ENCODE measurements around the gene MAST2. TPM values are rescaled to one million over a fixed set of nuclear protein-coding genes. Genes with fewer than 3 reads are reported as not detected.

The MAST2 gene
- total RNA-seq, 4 donors from 2014 or later: 8.3 to 24.8 (median 14.5) TPM

GRCh38 chr1:46070164-46070814 lies 266.9 kb downstream of the MAST2 start:
- intact Hi-C loops (cut with DNase I): no loop called here

GRCh38 chr1:46072975-46073374 lies 269.6 kb downstream of the MAST2 start:
- Histone ChIP-seq H3K36me3 (no peaks in the 10 kb centered on the region), H3K27ac (no peak overlapping the region), H3K4me3 (no peak overlapping the region), H3K4me1 (peaks cover 1 to 7% (median 2%) of the 10 kb centered on the region in 3 donors), H3K9me3 (no peaks in the 10 kb centered on the region), H3K27me3 (no peaks in the 10 kb centered on the region)
- DNase-seq: no peak
- WGBS, 2 donors: 83 to 100% methylated on average over 1 of the region's 1 CpG
- TF ChIP-seq CTCF (IDR thresholded peaks at IDR 0.05) (no peak), POLR2A (IDR thresholded peaks at IDR 0.05) (no peak)
- intact Hi-C loops (cut with DNase I): no loop called here

More at GRCh38 chr1:46070164-46070814, 266.9 kb downstream of the MAST2 start:
- no peaks in the 10 kb centered on the region for H3K36me3 ChIP-seq
- no peak overlapping the region for H3K4me3 ChIP-seq
- 81 to 83% methylated on average over 6 of the region's 6 CpGs for WGBS, 2 donors
- no peak overlapping the region for H3K27ac ChIP-seq
- H3K27me3 ChIP-seq: no peaks in the 10 kb centered on the region
- TF ChIP-seq CTCF (IDR thresholded peaks at IDR 0.05) (no peak), POLR2A (IDR thresholded peaks at IDR 0.05) (no peak)
- DNase-seq: no peak
- H3K9me3 ChIP-seq: no peaks in the 10 kb centered on the region
- no peaks in the 10 kb centered on the region for H3K4me1 ChIP-seq

- H3K9me3 ChIP-seq: no peaks in the 10 kb centered on the region
- peaks cover 4 to 11% (median 5%) of the 10 kb centered on the region in 3 donors for H3K4me1 ChIP-seq
- H3K27ac ChIP-seq: no peak overlapping the region
- no peak for DNase-seq
- TF ChIP-seq CTCF (IDR thresholded peaks at IDR 0.05) (no peak), POLR2A (IDR thresholded peaks at IDR 0.05) (no peak)
- H3K36me3 ChIP-seq: no peaks in the 10 kb centered on the region
- WGBS, 2 donors: 84 to 91% methylated on average over 2 of the region's 2 CpGs
- H3K27me3 ChIP-seq: no peaks in the 10 kb centered on the region
- intact Hi-C loops (cut with DNase I): no loop called here
- H3K4me3 ChIP-seq: no peak overlapping the region
Observed at GRCh38 chr1:46076343-46076742, 272.9 kb downstream of the MAST2 start.

GRCh38 chr1:46077644-46078043 lies 274.2 kb downstream of the MAST2 start:
- DNase-seq: no peak
- Histone ChIP-seq H3K27me3 (no peaks in the 10 kb centered on the region), H3K4me1 (peaks cover 4 to 11% (median 5%) of the 10 kb centered on the region in 3 donors), H3K4me3 (no peak overlapping the region), H3K9me3 (no peaks in the 10 kb centered on the region), H3K36me3 (no peaks in the 10 kb centered on the region), H3K27ac (no peak overlapping the region)
- WGBS, 2 donors: 46 to 66% methylated on average over 4 of the region's 4 CpGs
- TF ChIP-seq POLR2A (IDR thresholded peaks at IDR 0.05) (no peak), CTCF (IDR thresholded peaks at IDR 0.05) (no peak)
- intact Hi-C loops (cut with DNase I): no loop called here

GRCh38 chr1:46080257-46080656 lies 276.8 kb downstream of the MAST2 start:
- WGBS, 2 donors: 88 to 96% methylated on average over 3 of the region's 3 CpGs
- DNase-seq: no peak
- H3K9me3 ChIP-seq: no peaks in the 10 kb centered on the region
- intact Hi-C loops (cut with DNase I): no loop called here
- no peak for TF ChIP-seq POLR2A (IDR thresholded peaks at IDR 0.05)
- no peak for TF ChIP-seq CTCF (IDR thresholded peaks at IDR 0.05)
- no peaks in the 10 kb centered on the region for H3K27me3 ChIP-seq
- no peak overlapping the region for H3K27ac ChIP-seq
- no peaks in the 10 kb centered on the region for H3K36me3 ChIP-seq
- H3K4me1 ChIP-seq: peaks cover 4 to 11% (median 5%) of the 10 kb centered on the region in 3 donors
- no peak overlapping the region for H3K4me3 ChIP-seq

Measured in esophagus squamous epithelium (tissue), 5 donors.